Fibroblast of lung (primary cell): ENCODE results near the gene IGF1R. TPM values are rescaled to one million over a fixed set of nuclear protein-coding genes. Genes with fewer than 3 reads are reported as not detected.

Experiments
- DNase-seq, 2 donors: peaks; one replicate each; pipeline versions ENCODE4 v3.0.0 to v3.0.0-alpha.2; 2010; ENCODE audit warnings: low read depth in 2 of 2
- H2AFZ ChIP-seq: 2 replicates; pipeline ENCODE4 v1.5.1; 2012; ENCODE audit warnings: low read length, control low read depth, inconsistent platforms
- H3K27ac ChIP-seq: 2 replicates; pipeline ENCODE4 v1.5.1; 2011; ENCODE audit warnings: low read length, control low read depth; ENCODE audit not compliant: insufficient read depth
- H3K27me3 ChIP-seq: 2 replicates; pipeline ENCODE4 v1.5.1; 2011; ENCODE audit warnings: mild to moderate bottlenecking, low read length; ENCODE audit not compliant: control insufficient read depth, insufficient read depth
- H3K36me3 ChIP-seq: 2 replicates; pipeline ENCODE4 v1.5.1; 2011; ENCODE audit warnings: low read length; ENCODE audit not compliant: control insufficient read depth, insufficient read depth
- H3K4me1 ChIP-seq: 2 replicates; pipeline ENCODE4 v1.5.1; 2011; ENCODE audit warnings: low read length; ENCODE audit not compliant: control insufficient read depth, insufficient read depth; ENCODE audit errors: extremely low read depth
- H3K4me2 ChIP-seq: 2 replicates; pipeline ENCODE4 v1.5.1; 2011; ENCODE audit warnings: low read length, control low read depth; ENCODE audit not compliant: insufficient read depth; ENCODE audit errors: extremely low read depth
- H3K4me3 ChIP-seq, 4 experiments: fragments of 200-600 bp in 1 of 4; sonication (generic) in 1 of 4; replicated peaks in 1 of 4; 2 replicates each; pipeline ENCODE4 v1.5.1; 2011 to 2016; ENCODE audit warnings: low read length in 4 of 4, low read depth in 3 of 4, mild to moderate bottlenecking in 3 of 4, control low read depth in 2 of 4, inconsistent platforms in 1 of 4, mixed read lengths in 1 of 4; ENCODE audit not compliant: insufficient read depth in 1 of 4; ENCODE audit errors: control extremely low read depth in 1 of 4
- H3K79me2 ChIP-seq: 2 replicates; pipeline ENCODE4 v1.5.1; 2012; ENCODE audit warnings: mild to moderate bottlenecking, low read length, inconsistent platforms; ENCODE audit not compliant: control insufficient read depth, insufficient read depth
- H3K9ac ChIP-seq: 2 replicates; pipeline ENCODE4 v1.5.1; 2011; ENCODE audit warnings: mild to moderate bottlenecking, low read length, control low read depth; ENCODE audit not compliant: insufficient read depth
- H3K9me3 ChIP-seq: 2 replicates; pipeline ENCODE4 v1.5.1; 2012; ENCODE audit warnings: low read depth, low read length; ENCODE audit not compliant: control insufficient read depth, insufficient read depth
- H4K20me1 ChIP-seq: 2 replicates; pipeline ENCODE4 v1.5.1; 2011; ENCODE audit warnings: low read length; ENCODE audit not compliant: control insufficient read depth, insufficient read depth; ENCODE audit errors: extremely low read depth
- EZH2 ChIP-seq: IDR thresholded peaks from 2 replicates; pipeline ENCODE4 v1.5.1; 2012; ENCODE audit warnings: low read length, control low read depth, mild to moderate bottlenecking; ENCODE audit errors: missing control alignments
- polyA plus RNA-seq, 2 donors: library from polyadenylated mRNA; depleted of rRNA in 1 of 2; stranded (reverse) in 1 of 2; unstranded in 1 of 2; fragments of >200 nt; gene quantifications; 2 replicates each; pipeline ENCODE4 v1.2.1, GENCODE V29; 2011 to 2012; ENCODE audit warnings: missing spikeins in 1 of 2
- total RNA-seq: library from RNA; depleted of rRNA; stranded (reverse); fragments of >200 nt; gene quantifications from 2 replicates; pipeline ENCODE4 v1.2.1, GENCODE V29; 2014
- TF ChIP-seq, protein P1 (sequence below), 2 donors: IDR thresholded peaks in 1 of 2; conservative IDR thresholded peaks in 1 of 2; 1 replicate in 1 of 2; 2 replicates in 1 of 2; pipeline ENCODE4 v1.5.1; 2011 to 2012; ENCODE audit warnings: low read length in 2 of 2, control low read depth in 1 of 2, inconsistent platforms in 1 of 2, low read depth in 1 of 2, mild to moderate bottlenecking in 1 of 2

IGF1R gene
- total and polyA plus RNA-seq, 2 donors (not counting 1 experiment from before 2014, with no cell fraction given), result 14.6 to 28.6 TPM

DNA sequence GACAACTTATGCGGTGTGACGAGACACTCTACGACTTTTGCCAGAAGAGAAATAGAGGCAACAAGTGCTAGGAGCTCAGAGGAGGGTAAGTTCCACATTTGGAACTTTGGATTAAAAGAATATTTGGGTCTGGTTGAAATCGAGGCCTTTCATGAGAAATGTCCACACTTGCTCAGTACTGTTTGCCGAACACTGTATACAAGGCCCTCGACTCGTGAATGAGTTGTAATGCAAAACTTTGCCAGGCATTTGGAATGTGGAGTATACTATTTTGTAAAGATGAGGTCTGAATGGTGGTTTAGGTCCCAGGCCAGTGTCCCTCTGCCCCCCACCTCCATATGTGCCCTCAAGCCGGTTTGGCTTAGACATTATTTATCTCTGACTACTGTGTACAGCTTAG is 73.9 kb downstream of the IGF1R start:
- no peak overlapping the region for H3K4me3 ChIP-seq

DNA sequence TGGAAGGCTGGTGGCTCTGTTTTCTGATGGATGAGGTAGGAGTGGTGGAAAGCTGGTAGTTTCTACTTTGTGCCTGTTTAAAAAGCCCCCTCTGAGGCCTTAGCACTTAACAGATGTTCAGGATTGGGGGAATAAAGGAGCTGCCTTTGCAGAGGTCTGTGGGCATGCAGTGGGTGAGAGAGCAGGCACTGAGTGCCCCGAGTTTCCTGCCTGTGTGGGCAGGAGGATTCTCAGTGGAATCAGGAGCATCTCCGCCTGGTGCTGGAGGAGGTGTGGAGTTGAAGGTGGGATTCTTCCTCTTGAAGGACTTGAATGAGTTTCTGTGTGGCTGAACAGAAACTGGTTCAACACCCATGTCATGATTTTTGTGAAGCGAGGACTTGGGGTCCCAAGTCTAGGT is 74.3 kb downstream of the IGF1R start:
- Histone ChIP-seq H3K4me1 (peaks cover 4% of the 10 kb centered on the region), H3K27ac (no peak overlapping the region), H3K79me2 (peaks cover 57% of the 10 kb centered on the region), H3K9me3 (no peaks in the 10 kb centered on the region), H3K4me2 (no peak overlapping the region), H3K4me3 (no peak overlapping the region), H4K20me1 (no peaks in the 10 kb centered on the region), H2AFZ (no peak overlapping the region), H3K9ac (no peak overlapping the region), H3K36me3 (no peaks in the 10 kb centered on the region), H3K27me3 (no peaks in the 10 kb centered on the region)
- DNase-seq, result no peak
- no peak for TF ChIP-seq EZH2
- TF ChIP-seq, protein P1, sequence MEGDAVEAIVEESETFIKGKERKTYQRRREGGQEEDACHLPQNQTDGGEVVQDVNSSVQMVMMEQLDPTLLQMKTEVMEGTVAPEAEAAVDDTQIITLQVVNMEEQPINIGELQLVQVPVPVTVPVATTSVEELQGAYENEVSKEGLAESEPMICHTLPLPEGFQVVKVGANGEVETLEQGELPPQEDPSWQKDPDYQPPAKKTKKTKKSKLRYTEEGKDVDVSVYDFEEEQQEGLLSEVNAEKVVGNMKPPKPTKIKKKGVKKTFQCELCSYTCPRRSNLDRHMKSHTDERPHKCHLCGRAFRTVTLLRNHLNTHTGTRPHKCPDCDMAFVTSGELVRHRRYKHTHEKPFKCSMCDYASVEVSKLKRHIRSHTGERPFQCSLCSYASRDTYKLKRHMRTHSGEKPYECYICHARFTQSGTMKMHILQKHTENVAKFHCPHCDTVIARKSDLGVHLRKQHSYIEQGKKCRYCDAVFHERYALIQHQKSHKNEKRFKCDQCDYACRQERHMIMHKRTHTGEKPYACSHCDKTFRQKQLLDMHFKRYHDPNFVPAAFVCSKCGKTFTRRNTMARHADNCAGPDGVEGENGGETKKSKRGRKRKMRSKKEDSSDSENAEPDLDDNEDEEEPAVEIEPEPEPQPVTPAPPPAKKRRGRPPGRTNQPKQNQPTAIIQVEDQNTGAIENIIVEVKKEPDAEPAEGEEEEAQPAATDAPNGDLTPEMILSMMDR (conservative IDR thresholded peaks at IDR 0.05 in 1 of 2, IDR thresholded peaks at IDR 0.05 in 1 of 2; ENCODE audit: low read depth in 1 of 2, low read length in 2 of 2), result no peak

More for the DNA sequence above, 73.9 kb downstream of the IGF1R start:
- Histone ChIP-seq H3K36me3 (no peaks in the 10 kb centered on the region), H3K4me1 (peaks cover 2% of the 10 kb centered on the region), H3K27ac (no peak overlapping the region), H4K20me1 (no peaks in the 10 kb centered on the region), H3K4me2 (no peak overlapping the region), H3K79me2 (peaks cover 58% of the 10 kb centered on the region), H2AFZ (no peak overlapping the region), H3K27me3 (no peaks in the 10 kb centered on the region), H3K9me3 (no peaks in the 10 kb centered on the region), H3K9ac (no peak overlapping the region)
- DNase-seq, result no peak
- TF ChIP-seq, protein P1 (conservative IDR thresholded peaks at IDR 0.05 in 1 of 2, IDR thresholded peaks at IDR 0.05 in 1 of 2; ENCODE audit: low read depth in 1 of 2, low read length in 2 of 2), result no peak
- no peak for TF ChIP-seq EZH2

DNA sequence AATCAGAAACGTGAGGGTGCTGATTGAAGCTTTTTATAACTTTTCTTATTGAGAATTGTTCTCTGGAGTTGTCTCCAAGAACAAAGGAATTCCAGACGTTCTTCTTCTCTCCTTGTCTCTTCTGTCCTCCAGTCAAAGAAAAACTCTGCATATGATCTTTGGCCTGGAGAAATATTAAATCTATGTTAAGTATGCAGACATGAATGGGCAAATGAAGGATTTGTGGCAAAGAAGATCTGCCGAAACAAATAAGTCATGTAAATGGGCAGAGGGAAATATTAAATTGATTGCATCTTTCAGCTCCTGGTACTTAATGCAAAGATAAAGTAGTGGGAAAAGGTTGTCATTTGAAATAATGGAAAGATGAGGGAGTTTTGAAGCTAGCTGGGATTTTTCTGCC is 74.9 kb downstream of the IGF1R start:
- Histone ChIP-seq H3K27ac (no peak overlapping the region), H3K36me3 (no peaks in the 10 kb centered on the region), H3K4me3 (no peak overlapping the region), H3K4me2 (no peak overlapping the region), H3K27me3 (no peaks in the 10 kb centered on the region), H3K9ac (no peak overlapping the region), H3K79me2 (peaks cover 53% of the 10 kb centered on the region), H3K4me1 (peaks cover 6% of the 10 kb centered on the region), H2AFZ (no peak overlapping the region), H3K9me3 (no peaks in the 10 kb centered on the region), H4K20me1 (no peaks in the 10 kb centered on the region)
- peak in 1 of 2 donors; percentile 40 for DNase-seq
- TF ChIP-seq, protein P1 (conservative IDR thresholded peaks at IDR 0.05 in 1 of 2, IDR thresholded peaks at IDR 0.05 in 1 of 2; ENCODE audit: low read depth in 1 of 2, low read length in 2 of 2), result no peak
- TF ChIP-seq EZH2, result no peak
